ENCODE results near the gene MBNL3. TPM values are rescaled to one million over a fixed set of nuclear protein-coding genes. Genes with fewer than 3 reads are reported as not detected.

Gene MBNL3
- total RNA-seq, 2 donors from 2014 or later = 3.5 to 8.1 TPM

GRCh38 chrX:132406106-132406505 is 82.7 kb downstream of the MBNL3 start:
- no peak overlapping the region for H3K27ac ChIP-seq
- no peak for TF ChIP-seq CTCF (IDR thresholded peaks at IDR 0.05)
- no peaks in the 10 kb centered on the region for H3K27me3 ChIP-seq (replicated peaks; ENCODE audit: insufficient read depth)
- no peaks in the 10 kb centered on the region for H3K9me3 ChIP-seq
- no peak overlapping the region for H3K4me3 ChIP-seq
- H3K4me1 ChIP-seq (ENCODE audit: control insufficient read depth in 1 of 2, low read depth in 2 of 2) = no peaks in the 10 kb centered on the region
- no peaks in the 10 kb centered on the region for H3K36me3 ChIP-seq
- ATAC-seq (ENCODE audit: insufficient number of reproducible peaks, low FRiP score, low read depth) = no peak
- DNase-seq (ENCODE audit: low spot score) = no peak

GRCh38 chrX:132404266-132404665 is 84.6 kb downstream of the MBNL3 start:
- TF ChIP-seq CTCF (IDR thresholded peaks at IDR 0.05) = no peak
- no peaks in the 10 kb centered on the region for H3K4me1 ChIP-seq (ENCODE audit: control insufficient read depth in 1 of 2, low read depth in 2 of 2)
- H3K27ac ChIP-seq = no peak overlapping the region
- no peak for DNase-seq (ENCODE audit: low spot score)
- no peak overlapping the region for H3K4me3 ChIP-seq
- H3K27me3 ChIP-seq (replicated peaks; ENCODE audit: insufficient read depth) = no peaks in the 10 kb centered on the region
- H3K9me3 ChIP-seq = no peaks in the 10 kb centered on the region
- ATAC-seq (ENCODE audit: insufficient number of reproducible peaks, low FRiP score, low read depth) = no peak
- no peaks in the 10 kb centered on the region for H3K36me3 ChIP-seq

- H3K27ac ChIP-seq = no peak overlapping the region
- no peak for ATAC-seq (ENCODE audit: insufficient number of reproducible peaks, low FRiP score, low read depth)
Observed at GRCh38 chrX:132401935-132402334, 86.9 kb downstream of the MBNL3 start.

GRCh38 chrX:132400706-132401105 is 88.1 kb downstream of the MBNL3 start:
- TF ChIP-seq CTCF (IDR thresholded peaks at IDR 0.05) = no peak
- H3K27me3 ChIP-seq (replicated peaks; ENCODE audit: insufficient read depth) = no peaks in the 10 kb centered on the region
- H3K4me1 ChIP-seq (ENCODE audit: control insufficient read depth in 1 of 2, low read depth in 2 of 2) = no peaks in the 10 kb centered on the region
- DNase-seq (ENCODE audit: low spot score) (no peak), ATAC-seq (ENCODE audit: insufficient number of reproducible peaks, low FRiP score, low read depth) (no peak)
- H3K36me3 ChIP-seq = no peaks in the 10 kb centered on the region
- no peak overlapping the region for H3K4me3 ChIP-seq
- no peak overlapping the region for H3K27ac ChIP-seq
- no peaks in the 10 kb centered on the region for H3K9me3 ChIP-seq

More at GRCh38 chrX:132401935-132402334, 86.9 kb downstream of the MBNL3 start:
- no peak overlapping the region for H3K4me3 ChIP-seq
- no peaks in the 10 kb centered on the region for H3K36me3 ChIP-seq
- no peak for TF ChIP-seq CTCF (IDR thresholded peaks at IDR 0.05)
- no peaks in the 10 kb centered on the region for H3K4me1 ChIP-seq (ENCODE audit: control insufficient read depth in 1 of 2, low read depth in 2 of 2)
- no peaks in the 10 kb centered on the region for H3K27me3 ChIP-seq (replicated peaks; ENCODE audit: insufficient read depth)
- no peak for DNase-seq (ENCODE audit: low spot score)
- no peaks in the 10 kb centered on the region for H3K9me3 ChIP-seq

- Histone ChIP-seq H3K27ac (no peak overlapping the region), H3K9me3 (no peaks in the 10 kb centered on the region), H3K4me1 (ENCODE audit: control insufficient read depth in 1 of 2, low read depth in 2 of 2) (no peaks in the 10 kb centered on the region), H3K36me3 (no peaks in the 10 kb centered on the region), H3K27me3 (replicated peaks; ENCODE audit: insufficient read depth) (no peaks in the 10 kb centered on the region), H3K4me3 (no peak overlapping the region)
- DNase-seq (ENCODE audit: low spot score) (no peak), ATAC-seq (ENCODE audit: insufficient number of reproducible peaks, low FRiP score, low read depth) (no peak)
- TF ChIP-seq CTCF (IDR thresholded peaks at IDR 0.05) = no peak
Observed at GRCh38 chrX:132395645-132396044, 93.2 kb downstream of the MBNL3 start.

Measured in thoracic aorta (tissue), 2 donors.